HG02981 (cell line): ENCODE measurements around the gene P2RY8.
"Not testable (repeated sequence)": the region's sequence is repeated elsewhere in the genome, so short reads cannot be mapped to it uniquely, and the experiment has no call there.

Experiments used
- ATAC-seq: cut with Tn5 transposase; IDR thresholded peaks from one replicate; pipeline ENCODE4 v1.9.1; 2021; ENCODE audit warnings: mild to moderate bottlenecking, moderate library complexity; ENCODE audit not compliant: unreplicated experiment

Gene P2RY8

GRCh38 chrX:1448573-1449001 is 88.4 kb downstream of the P2RY8 start:
- not testable (repeated sequence) for ATAC-seq

GRCh38 chrX:1447969-1448572 is 88.9 kb downstream of the P2RY8 start:
- ATAC-seq = not testable (repeated sequence)

GRCh38 chrX:1446984-1447968 is 89.7 kb downstream of the P2RY8 start:
- ATAC-seq = peak; percentile 62

- ATAC-seq = no peak
Measured at GRCh38 chrX:1444561-1445500, 92.2 kb downstream of the P2RY8 start.

GRCh38 chrX:1443496-1444075 is 93.4 kb downstream of the P2RY8 start:
- no peak for ATAC-seq

GRCh38 chrX:1442724-1443367 is 94.1 kb downstream of the P2RY8 start:
- no peak for ATAC-seq

- no peak for ATAC-seq
Measured at GRCh38 chrX:1442016-1442665, 94.8 kb downstream of the P2RY8 start.

- ATAC-seq = no peak
Measured at GRCh38 chrX:1440506-1440905, 96.5 kb downstream of the P2RY8 start.

- ATAC-seq = no peak
Measured at GRCh38 chrX:1435241-1435895, 101.6 kb downstream of the P2RY8 start.

GRCh38 chrX:1434871-1435240 is 102.1 kb downstream of the P2RY8 start:
- no peak for ATAC-seq

- no peak for ATAC-seq
Measured at GRCh38 chrX:1433646-1434357, 103.2 kb downstream of the P2RY8 start.

- ATAC-seq = no peak
Measured at GRCh38 chrX:1430451-1430850, 106.5 kb downstream of the P2RY8 start.

- no peak for ATAC-seq
Measured at GRCh38 chrX:1427756-1428155, 109.2 kb downstream of the P2RY8 start.

GRCh38 chrX:1426321-1426720 is 110.7 kb downstream of the P2RY8 start:
- not testable (repeated sequence) for ATAC-seq

- ATAC-seq = no peak
Measured at GRCh38 chrX:1425381-1425780, 111.6 kb downstream of the P2RY8 start.

- no peak for ATAC-seq
Measured at GRCh38 chrX:1424147-1424851, 112.7 kb downstream of the P2RY8 start.

- no peak for ATAC-seq
Measured at GRCh38 chrX:1423215-1423614, 113.8 kb downstream of the P2RY8 start.

GRCh38 chrX:1422135-1422465 is 114.9 kb downstream of the P2RY8 start:
- ATAC-seq = no peak
